ENCODE data around the gene CPA5.
"Not testable (repeated sequence)": the region's sequence is repeated elsewhere in the genome, so short reads cannot be mapped to it uniquely, and the experiment has no call there.

The CPA5 gene, protein sequence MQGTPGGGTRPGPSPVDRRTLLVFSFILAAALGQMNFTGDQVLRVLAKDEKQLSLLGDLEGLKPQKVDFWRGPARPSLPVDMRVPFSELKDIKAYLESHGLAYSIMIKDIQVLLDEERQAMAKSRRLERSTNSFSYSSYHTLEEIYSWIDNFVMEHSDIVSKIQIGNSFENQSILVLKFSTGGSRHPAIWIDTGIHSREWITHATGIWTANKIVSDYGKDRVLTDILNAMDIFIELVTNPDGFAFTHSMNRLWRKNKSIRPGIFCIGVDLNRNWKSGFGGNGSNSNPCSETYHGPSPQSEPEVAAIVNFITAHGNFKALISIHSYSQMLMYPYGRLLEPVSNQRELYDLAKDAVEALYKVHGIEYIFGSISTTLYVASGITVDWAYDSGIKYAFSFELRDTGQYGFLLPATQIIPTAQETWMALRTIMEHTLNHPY

DNA sequence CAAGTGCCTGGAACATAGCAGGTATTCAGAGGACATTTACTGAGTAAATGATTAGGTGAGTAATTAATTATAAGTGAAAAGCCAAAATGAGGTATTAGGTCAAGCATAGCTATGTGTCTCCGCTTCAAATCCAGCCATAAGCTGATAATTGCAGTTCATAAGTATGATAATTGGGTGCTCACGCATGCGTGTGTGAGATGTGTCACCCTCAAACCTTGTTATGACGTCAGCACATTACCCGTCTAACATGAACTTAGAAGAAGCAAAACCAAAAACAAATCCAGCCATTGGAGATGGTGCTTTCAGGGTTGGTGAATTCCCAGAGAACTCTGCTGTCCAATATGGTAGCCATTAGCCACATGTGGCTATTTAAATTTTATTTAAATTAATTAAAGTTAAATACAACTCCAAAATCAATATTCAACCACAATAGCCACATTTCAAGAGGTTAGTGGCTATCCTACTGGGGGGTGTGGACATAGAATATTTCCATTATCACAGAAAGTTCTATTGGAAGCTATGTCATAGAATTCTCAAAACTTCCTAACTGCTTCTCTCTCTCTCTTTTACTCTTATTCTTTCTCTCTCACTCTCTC is at the start of gene CPA5:
Gene CPA5 (plus strand): TSS at position 546 of the 596 bp plus-strand sequence. CDS start 1,670 bp downstream, outside the sequence.
- DNase-seq, result no peak

DNA sequence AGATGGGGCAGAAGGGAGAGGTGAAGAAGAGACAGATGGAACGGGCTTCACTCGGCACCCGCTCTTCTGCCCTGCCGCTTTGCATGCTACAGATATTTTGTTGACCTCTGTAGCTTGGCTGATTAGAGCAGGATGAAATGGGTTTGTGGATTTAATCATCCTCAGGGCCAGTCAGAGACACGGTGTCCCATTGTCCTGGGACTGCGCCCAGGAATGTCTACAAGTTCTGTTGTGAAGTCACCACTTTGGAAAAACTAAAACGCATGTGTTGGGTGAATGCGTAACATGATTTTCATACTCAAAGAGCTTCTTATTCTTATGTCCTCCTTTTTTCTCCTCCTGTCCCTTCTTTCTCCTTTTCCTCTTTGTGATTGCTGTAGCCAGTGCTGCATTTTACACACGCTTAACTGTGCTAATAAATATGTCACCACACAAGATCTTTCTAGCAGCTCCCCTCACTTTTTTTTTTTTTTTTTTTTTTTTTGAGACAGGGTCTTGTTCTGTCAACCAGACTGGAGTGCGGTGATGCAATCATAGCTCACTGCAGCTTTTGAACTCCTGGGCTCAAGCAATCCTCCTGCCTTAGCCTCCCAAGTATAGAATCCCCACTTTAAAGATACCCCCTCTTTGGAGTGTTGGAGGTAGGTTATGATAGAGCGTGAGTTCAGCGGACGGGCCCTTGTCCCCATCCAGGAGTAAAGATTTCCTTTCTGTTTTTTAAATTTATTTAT is 48.2 kb upstream of the CPA5 start:
- DNase-seq, result no peak

DNA sequence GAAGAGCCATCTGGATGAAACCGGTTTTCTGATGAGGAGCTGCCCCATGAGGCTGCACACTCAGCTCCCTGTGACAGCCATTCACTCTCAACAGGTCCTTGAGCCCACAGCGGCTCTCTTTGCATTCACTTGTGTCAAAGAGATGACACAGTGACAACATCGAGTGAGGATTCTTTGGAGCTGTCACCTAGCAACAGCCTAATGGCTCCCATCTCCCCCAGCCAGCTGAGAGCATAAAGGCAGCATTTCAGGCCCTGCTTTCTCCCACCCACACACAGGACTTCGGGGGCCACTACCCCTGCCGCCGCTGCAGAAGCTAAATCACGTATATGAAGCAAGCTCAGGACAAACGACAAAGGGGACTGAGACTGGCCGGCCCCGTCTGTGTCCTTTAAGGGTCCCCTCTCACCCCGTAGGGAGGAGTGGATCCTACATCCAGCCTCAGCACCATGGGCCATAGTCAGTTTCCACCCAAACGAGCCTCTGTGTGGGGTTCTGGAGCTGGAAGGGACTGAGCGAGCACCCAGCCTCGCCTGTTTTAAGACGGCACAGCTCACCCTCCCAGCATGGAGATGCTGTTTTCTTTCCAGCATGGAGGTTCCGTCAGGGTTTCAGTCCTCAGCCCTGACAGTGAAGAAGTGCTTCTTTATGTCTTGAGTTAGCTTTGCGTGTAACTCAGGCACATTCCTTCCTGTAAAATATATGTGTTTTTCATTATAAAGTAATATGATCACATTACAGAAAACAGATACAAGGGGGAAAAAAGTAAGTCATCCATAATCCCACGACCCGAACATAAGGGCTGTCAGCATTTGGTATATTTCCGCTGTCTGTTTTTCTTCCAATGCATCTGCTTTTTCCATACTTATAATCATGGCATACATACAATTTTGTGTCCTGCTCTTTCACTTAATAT is 46.7 kb upstream of the CPA5 start:
- DNase-seq, result no peak

DNA sequence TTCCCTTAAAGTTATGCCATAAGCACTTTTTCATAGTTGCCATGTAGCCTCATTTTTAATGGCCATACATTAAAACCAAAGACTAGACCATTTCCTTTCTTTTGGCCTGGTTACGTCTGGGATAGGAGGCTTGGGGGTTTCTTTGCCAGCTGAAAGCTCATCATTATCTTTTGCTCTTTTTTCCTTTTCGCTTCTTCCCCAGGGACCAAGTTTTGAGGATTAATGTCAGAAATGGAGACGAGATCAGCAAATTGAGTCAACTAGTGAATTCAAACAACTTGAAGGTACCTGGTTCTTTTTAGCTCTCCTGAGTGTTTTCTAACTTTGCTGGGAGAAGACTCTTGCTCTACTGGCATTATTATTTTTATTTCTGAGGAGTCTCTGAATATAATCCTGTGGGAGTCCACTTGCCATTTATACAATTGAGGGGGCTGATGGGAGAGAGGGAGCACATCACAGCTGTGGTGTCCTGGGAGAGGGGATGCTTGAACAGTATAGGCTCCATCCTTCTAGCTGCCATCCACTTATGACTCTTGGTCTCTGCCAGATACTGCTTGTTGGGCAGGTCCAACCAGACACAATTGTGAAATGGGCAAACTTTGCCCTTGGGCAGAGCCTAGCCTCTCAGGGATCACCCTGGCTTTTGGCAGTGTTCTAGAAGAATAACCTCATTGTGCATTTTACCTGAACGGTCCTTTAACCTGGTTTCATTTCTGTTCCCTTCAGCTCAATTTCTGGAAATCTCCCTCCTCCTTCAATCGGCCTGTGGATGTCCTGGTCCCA is 45.9 kb upstream of the CPA5 start:
- no peak for DNase-seq

DNA sequence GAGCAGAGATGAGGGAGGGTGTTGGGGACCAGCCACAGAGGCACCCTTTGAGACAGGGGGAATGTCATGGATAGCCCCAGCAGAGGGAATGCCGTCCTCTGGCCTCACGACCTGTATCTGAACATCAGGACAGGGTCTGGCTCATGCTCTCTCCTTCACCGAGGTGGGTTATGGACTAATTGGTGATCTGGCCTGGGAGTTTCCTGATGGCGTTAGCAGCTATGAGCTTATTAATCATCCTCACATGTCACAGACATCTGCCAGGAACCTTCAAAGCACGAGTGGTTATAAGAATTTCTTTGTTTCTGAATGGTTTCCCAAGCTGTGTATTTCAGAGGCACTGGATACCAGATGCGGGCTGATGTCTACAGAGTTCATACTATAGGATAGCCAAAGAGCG is 44.8 kb upstream of the CPA5 start:
- no peak for DNase-seq

DNA sequence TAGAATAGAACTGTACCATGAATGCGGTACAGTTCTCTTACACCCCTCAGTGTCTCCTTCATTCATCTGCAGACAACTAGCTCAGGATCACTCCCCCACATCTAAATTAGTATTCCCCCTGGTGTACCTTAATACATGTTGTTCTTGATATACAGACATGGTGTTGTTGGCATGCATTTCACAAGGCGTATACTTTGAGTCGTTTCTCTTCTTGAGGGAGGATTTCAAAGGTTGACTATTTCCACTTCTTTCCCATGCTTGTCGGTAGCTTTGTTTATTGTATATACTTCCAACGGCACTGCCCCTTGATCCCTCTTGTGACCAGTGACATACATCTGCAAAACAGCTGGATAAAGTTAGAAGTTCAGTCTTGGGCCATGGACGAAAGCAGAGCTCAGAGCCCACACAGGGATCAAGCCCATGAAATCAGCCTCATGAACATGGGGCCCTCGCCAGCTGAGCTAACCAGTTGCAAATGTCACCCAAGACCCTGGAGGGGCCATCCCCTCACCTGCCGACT is 43.1 kb upstream of the CPA5 start:
- no peak for DNase-seq

DNA sequence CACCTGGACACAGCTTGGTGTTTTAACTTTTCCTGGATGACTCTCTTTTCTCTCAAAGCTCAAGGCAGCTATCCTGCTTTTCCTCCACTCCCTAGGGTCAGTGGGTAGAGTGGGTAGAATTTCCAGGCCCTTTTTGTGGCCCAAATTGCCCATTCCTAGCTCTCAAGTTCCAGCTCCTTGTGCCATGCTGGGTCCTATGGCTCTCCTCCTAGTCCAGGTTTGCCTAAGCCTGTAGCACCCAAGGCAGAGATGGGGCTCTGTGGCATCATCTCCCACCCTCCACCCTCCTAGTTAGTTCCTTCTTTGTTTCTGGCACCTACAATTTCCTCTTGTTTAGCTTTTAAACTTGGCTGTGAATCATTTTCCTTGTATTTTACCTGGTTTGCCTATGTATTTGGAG is 42.0 kb upstream of the CPA5 start:
- no peak for DNase-seq

DNA sequence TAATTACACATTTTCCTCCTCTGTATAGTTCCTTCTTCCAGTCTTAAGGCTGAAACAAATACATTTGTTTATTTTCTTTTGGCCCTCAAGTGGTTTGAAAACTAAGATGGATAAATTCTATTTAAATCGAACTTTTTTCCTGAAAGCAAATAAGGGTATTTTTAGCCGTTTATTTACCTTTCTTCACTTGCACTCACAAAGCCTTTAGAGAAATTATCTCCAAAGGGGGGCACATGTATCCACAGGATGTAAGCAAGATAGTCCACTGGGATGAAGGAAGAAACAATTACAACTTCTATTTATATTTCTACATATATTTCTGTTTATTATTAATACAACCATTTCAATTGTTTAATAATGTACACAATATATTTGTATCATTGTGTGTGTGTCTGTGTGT is 41.5 kb upstream of the CPA5 start:
- no peak for DNase-seq

DNA sequence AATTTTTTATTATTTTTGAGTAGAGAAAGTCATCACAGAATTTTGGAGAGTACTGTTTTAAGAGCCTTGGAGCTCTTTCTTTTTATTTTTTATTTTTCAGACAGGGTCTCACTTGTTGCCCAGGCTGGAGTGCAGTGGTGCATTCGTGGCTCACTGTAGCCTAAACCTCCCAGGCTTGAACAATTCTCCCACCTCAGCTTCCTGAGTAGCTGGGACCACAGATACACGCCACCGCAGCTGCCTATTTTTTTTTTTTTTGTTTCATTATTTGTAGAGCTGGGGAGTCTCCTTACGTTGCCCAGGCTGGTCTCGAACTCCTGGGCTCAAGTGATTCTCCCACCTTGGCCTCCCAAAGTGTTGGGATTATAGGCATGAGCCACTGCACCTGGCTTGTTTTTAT is 41.1 kb upstream of the CPA5 start:
- DNase-seq, result no peak

DNA sequence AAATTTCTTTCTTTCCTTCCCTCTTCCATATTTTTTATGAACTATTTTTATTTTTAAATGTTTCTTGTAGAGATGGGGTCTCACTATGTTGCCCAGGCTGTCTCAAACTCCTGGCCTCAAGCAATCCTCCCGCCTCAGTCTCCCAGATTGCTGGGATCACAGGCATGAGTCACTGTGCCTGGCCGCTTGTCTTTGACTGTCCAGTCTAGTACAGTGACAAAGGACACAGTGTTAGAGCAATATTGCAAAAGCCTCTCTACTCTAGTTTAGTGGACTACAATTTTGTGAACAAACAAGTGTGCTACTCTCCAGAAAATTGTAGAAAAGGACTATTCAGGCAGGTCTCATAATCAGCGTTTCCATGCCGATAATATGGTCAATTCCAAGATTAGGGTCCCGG is 40.6 kb upstream of the CPA5 start:
- DNase-seq, result no peak

DNA sequence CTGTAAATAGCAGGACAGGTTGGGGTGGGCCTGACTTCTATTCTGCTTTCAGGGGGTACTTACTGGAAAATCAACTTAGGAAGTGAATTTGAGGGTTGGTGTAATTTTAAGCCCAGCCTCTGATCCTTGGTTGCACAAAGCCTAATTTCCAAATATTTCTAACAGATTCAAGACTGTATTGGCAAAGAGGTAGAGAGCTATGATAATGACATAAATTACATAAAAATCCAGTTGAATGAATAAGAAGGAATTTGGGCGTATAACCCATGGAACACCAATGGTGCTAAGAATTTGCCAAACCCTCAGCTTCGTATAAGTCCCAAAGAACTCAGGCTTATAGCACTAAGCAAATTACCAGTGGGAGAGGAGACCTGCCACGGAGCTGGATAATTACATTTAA is 39.7 kb upstream of the CPA5 start:
- no peak for DNase-seq

DNA sequence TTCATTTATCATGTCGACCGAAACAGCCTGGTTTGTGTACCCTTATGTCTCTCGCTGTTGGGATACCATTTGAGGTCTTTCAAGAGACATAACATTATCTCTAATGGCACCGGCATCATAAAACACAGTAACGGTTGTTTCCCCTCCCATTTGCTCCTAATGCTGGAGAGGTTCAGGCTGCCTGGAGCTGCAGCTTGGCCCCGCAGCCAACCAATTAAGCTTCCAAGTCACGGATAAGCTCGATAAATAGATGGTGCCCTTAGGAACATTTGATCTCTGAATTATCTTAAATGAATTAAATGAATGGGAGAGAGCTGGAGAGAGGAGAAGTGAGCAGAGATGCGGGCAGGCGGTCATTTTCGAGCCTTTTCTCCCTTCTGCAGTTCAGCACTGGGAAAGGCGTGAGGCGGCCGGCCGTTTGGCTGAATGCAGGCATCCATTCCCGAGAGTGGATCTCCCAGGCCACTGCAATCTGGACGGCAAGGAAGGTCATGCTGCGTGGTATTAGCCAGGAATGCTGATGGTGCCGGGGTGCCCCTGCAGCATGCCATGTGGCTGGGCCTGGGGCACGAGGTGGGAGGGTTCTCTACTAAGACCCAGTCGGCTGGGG is 39.1 kb upstream of the CPA5 start:
- no peak for DNase-seq

DNA sequence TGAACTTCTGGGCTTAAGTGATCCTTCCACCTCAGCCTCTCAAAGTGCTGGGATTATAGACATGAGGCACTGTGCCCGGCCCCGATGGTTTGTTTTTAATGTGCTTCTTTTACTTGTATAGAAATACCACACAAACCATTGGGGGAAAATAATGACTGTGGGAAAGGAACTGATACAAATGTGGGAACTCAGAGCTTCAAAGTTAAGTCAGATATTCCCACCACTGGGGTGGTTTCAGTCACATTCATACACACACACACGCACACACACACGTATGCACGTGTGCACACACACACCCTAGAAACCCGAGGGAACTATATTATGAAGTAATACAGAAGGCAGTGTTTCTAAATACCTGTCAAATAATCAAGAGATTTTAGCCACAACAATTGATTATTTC is 34.6 kb upstream of the CPA5 start:
- no peak for DNase-seq

DNA sequence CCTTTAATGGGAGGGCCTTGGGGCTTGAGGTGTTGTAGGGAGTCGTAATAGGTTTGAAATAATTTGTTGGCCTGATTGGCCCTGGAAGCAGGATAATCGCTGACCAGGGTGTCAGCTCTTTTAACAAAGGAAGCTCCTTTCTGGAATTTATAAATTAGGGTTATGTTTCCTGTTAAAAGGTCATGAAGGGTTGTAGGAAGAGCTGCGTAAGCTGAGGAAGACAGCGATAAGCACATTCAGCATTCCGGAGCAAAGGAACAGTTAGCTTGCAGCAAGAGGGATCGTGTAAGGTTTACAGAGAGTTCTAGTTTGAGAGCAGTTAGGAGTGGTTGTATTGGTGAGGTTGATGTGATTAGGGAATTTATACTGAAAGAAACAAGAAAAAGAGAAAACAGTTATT is 30.3 kb upstream of the CPA5 start:
- no peak for DNase-seq

DNA sequence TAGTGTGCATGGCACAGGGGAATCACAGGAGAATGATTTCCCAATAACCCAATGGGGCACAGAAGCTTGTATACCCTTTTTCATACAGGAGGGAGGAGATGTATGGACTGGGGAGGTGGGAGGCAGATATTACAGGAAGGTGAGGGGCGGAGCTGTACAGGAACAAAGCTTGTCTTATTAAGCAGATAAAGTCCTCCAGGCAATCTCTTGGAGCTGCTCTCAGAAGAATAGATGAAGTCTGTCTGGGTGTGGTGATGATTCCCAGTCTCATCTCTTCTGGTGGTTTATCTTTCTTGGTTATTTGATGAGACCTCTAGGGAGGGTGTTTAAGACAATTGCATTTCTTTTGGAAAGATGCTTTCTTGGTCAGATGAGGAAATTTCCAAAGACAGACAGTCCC is 25.1 kb upstream of the CPA5 start:
- no peak for DNase-seq

DNA sequence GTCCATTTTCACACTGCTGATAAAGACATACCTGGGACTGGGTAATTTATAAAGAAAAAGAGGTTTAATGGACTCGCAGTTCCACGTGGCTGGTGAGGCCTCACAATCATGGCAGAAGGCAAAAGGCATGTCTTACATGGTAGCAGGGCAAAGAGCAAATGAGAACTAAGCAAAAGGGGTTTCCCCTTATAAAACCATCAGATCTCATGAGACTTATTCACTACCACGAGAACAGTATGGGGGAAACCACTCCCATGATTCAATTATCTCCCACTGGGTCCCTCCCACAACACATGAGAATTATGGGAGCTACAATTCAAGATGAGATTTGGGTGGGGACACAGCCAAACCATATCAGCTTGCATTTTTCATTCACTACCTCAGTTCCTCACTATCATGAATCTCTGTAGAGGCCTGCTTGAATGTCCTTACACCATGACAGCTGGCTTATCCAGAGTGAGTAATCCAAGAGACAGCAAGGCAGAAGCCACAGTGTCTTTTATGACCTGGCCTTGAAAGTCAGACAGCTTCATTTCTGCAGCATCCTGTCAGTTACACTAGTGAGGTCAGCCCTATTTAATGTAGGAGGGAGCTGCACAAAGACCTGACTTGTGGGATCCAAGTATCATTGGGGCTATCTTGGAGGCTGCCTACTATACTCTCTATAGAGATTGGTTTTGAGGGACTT is 22.9 kb upstream of the CPA5 start:
- not testable (repeated sequence) for DNase-seq

DNA sequence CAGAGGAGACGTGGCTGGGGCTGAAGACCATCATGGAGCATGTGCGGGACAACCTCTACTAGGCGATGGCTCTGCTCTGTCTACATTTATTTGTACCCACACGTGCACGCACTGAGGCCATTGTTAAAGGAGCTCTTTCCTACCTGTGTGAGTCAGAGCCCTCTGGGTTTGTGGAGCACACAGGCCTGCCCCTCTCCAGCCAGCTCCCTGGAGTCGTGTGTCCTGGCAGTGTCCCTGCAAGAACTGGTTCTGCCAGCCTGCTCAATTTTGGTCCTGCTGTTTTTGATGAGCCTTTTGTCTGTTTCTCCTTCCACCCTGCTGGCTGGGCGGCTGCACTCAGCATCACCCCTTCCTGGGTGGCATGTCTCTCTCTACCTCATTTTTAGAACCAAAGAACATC is 22.0 kb upstream of the CPA5 start:
- no peak for DNase-seq

DNA sequence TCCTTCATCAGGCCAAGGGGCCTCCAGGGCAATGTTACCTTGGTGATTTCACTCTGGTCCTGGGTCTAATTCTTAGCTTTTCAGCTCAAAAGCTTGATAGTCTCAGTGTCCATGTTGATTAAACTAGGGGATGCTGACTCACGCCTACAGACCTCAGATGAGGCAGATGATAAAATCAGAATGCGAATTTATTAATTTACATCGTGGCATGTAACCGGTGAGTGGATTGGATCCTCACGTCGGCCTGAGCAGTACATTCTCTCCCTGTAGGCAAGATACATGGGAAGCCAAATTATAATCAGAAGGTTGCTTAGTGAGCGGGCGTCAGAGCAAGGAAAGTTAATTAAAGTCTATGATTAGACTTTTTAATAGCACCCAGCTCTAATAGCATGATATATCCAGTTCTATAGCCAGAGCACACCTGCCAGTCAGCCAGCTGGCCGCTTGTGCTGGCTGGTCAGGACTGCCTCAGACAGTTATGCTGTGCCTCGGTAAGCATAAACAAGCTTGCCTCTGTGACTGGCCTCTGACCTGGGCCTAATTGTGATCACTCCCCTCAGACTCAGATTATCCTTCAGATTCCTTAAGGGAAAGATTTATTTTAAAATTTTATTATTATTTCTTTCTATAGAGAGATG is 20.2 kb upstream of the CPA5 start:
- no peak for DNase-seq

DNA sequence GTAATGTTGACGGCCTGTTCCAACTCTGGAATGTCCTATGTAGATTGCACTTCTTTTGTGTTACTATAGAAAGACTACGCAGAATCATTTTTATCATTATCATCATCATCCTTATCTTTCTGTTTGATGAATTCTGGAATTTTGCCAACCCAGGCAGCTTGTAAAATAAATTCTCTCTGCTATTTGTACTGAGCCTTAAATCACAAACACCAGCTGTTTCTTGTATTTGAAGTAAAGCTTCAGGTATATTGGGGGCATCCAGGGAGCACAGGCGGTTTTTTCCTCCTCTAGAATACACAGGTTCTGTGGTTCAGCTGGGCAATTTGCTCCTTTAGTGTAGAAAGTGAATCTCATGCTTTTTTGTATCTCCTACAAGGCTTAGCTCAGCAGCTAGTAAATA is 14.9 kb upstream of the CPA5 start:
- no peak for DNase-seq
